ENCODE data around the gene CWC15. TPM values are rescaled to one million over a fixed set of nuclear protein-coding genes. Genes with fewer than 3 reads are reported as not detected.
"Not testable (repeated sequence)": the region's sequence is repeated elsewhere in the genome, so short reads cannot be mapped to it uniquely, and the experiment has no call there.

The CWC15 gene
- total RNA-seq, 1 donor from 2014 or later, result 57.9 TPM

DNA sequence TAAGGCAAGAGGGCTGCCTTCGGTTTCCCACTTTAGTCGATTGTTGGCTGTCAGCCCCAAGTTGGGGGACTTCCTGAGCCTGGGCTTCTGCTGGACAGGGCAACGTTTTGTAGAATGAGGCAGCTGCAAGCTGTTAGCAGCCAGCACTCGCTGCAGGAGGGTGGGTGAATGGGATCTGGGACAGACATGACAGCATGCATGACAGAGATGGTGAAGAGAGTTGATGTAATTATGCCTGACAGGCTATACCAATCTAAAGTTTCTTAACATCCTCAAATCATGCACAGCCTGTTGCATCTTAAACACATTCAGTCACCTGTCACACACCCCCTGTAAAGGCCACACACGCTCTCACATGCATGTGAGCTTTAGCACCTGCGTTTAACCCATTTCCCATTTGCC is 49.2 kb downstream of the CWC15 start:
- TF ChIP-seq, protein P1, sequence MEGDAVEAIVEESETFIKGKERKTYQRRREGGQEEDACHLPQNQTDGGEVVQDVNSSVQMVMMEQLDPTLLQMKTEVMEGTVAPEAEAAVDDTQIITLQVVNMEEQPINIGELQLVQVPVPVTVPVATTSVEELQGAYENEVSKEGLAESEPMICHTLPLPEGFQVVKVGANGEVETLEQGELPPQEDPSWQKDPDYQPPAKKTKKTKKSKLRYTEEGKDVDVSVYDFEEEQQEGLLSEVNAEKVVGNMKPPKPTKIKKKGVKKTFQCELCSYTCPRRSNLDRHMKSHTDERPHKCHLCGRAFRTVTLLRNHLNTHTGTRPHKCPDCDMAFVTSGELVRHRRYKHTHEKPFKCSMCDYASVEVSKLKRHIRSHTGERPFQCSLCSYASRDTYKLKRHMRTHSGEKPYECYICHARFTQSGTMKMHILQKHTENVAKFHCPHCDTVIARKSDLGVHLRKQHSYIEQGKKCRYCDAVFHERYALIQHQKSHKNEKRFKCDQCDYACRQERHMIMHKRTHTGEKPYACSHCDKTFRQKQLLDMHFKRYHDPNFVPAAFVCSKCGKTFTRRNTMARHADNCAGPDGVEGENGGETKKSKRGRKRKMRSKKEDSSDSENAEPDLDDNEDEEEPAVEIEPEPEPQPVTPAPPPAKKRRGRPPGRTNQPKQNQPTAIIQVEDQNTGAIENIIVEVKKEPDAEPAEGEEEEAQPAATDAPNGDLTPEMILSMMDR (IDR thresholded peaks at IDR 0.05), result no peak
- intact Hi-C loops (cut with DNase I), result no loop called here
- H3K9me3 ChIP-seq, result no peaks in the 10 kb centered on the region
- no peaks in the 10 kb centered on the region for H3K36me3 ChIP-seq
- H3K4me1 ChIP-seq, result peaks cover 49% of the 10 kb centered on the region
- ATAC-seq, result no peak
- peak overlapping the region; percentile 5 for H3K27ac ChIP-seq
- no peak overlapping the region for H3K4me3 ChIP-seq
- no peaks in the 10 kb centered on the region for H3K27me3 ChIP-seq (ENCODE audit: low read depth)
- DNase-seq, result no peak

DNA sequence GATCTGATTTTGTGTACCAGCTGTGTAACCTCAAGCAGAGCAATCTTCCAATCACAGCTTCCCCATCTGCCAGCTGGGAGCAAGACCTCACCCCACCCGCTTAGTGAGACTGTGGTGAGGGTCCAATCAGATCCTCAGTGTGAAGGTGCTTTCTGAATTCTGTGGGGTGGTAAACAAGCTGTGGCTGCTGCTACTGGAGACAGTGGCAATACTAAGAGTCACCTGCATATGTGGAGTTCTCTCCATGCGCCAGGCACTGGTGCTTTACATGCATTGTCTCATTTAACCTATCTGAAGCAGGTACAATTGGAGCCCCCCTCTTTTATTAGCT is 50.4 kb downstream of the CWC15 start:
- Histone ChIP-seq H3K27ac (no peak overlapping the region), H3K9me3 (no peaks in the 10 kb centered on the region), H3K36me3 (no peaks in the 10 kb centered on the region), H3K27me3 (ENCODE audit: low read depth) (no peaks in the 10 kb centered on the region), H3K4me3 (no peak overlapping the region), H3K4me1 (peaks cover 41% of the 10 kb centered on the region)
- TF ChIP-seq, protein P1 (IDR thresholded peaks at IDR 0.05), result no peak
- no peak for DNase-seq
- intact Hi-C loops (cut with DNase I), result no loop called here
- no peak for ATAC-seq

DNA sequence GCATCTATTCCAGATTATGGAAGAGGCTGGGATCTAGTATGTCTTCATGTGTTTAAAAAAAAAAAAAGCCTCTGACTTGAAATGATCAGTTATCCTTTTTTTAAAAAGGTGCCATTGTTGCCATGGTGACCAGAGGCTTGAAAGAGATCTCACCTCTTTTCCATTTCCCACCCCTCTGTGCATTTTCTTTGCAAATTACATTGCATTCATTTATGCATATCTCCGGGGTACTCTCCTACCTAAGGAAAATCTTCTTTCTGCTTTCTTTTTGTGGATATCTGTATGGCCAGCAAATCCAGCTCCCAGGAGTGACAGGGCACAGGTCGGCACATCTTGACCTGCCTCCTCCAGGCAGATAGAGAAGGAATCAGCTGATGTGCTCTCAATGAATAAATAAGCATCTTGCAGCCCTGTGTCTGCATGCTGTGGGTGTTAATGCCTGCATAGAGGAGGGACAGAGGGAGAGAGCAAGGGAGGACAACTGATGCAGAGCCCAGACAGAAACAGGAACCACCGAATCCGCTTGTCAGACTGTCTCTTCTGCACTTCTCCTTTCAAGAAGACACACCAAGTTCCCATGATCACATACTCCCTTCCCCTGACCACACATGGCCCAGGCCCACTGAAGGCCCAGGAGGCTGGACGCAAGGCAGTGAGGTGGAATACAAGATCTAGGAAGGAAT is 50.9 kb downstream of the CWC15 start:
- Histone ChIP-seq H3K36me3 (no peaks in the 10 kb centered on the region), H3K27ac (no peak overlapping the region), H3K4me3 (no peak overlapping the region), H3K9me3 (no peaks in the 10 kb centered on the region), H3K4me1 (peaks cover 36% of the 10 kb centered on the region), H3K27me3 (ENCODE audit: low read depth) (no peaks in the 10 kb centered on the region)
- no peak for DNase-seq
- intact Hi-C loops (cut with DNase I), result no loop called here
- TF ChIP-seq, protein P1 (IDR thresholded peaks at IDR 0.05), result no peak
- ATAC-seq, result peak in 1 of 2 donors; percentile 52

DNA sequence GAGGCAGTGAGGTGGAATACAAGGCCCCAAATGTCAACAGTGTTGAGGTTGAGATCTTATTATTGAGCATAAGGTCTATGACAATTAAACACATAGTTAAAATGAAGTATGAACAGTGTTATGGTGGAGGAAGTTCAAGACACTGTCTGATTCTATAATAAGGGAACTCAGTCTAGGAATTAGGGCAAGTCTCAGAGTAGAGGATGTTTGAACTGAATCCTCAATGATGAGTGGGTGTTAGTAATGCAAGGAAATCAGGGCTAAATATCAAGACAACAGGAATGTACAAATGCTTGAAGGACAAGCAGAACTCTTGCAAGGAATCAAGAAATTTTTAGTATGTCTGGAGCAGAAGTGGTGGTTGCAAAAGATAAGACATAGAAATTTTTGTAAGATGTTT is 53.0 kb downstream of the CWC15 start:
- H3K9me3 ChIP-seq, result no peaks in the 10 kb centered on the region
- no peak overlapping the region for H3K4me3 ChIP-seq
- H3K27me3 ChIP-seq (ENCODE audit: low read depth), result no peaks in the 10 kb centered on the region
- DNase-seq (no peak), ATAC-seq (no peak)
- no peaks in the 10 kb centered on the region for H3K36me3 ChIP-seq
- TF ChIP-seq, protein P1 (IDR thresholded peaks at IDR 0.05), result no peak
- peaks cover 16% of the 10 kb centered on the region for H3K4me1 ChIP-seq
- no peak overlapping the region for H3K27ac ChIP-seq
- intact Hi-C loops (cut with DNase I), result no loop called here

DNA sequence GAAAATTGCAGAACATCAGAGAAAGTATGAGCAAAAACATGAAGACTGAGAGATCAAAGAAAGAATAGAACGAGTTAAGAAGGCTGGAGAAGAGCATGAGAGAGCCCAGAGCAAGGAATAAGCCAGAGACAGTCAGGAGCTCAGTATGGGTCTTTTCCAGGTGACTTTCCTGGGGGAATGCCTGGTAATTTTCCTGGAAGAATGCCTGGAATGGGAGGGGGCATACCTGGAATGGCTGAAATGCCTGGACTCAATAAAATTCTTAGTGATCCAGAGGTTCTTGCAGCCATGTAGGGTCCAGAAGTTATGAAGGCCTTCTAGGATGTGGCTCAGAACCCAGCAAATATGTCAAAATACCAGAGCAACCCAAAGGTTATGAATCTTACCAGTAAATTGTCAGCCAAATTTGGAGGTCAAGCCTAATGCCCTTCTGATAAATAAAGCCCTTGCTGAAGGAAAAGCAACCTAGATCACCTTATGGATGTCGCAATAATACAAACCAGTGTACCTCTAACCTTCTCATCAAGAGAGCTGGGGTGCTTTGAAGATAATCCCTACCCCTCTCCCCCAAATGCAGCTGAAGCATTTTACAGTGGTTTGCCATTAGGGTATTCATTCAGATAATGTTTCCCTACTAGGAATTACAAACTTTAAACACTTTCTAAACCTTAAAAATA is 59.5 kb downstream of the CWC15 start:
- H3K4me1 ChIP-seq; intact Hi-C loops (cut with DNase I); H3K36me3 ChIP-seq: not testable (repeated sequence)

GRCh38 chr11:94912806-94913205 is 60.5 kb downstream of the CWC15 start:
- no peaks in the 10 kb centered on the region for H3K36me3 ChIP-seq
- intact Hi-C loops (cut with DNase I), result no loop called here
- DNase-seq (no peak), ATAC-seq (no peak)
- TF ChIP-seq, protein P1 (IDR thresholded peaks at IDR 0.05), result no peak
- no peak overlapping the region for H3K4me3 ChIP-seq
- no peaks in the 10 kb centered on the region for H3K4me1 ChIP-seq
- H3K9me3 ChIP-seq, result no peaks in the 10 kb centered on the region
- H3K27ac ChIP-seq, result no peak overlapping the region
- H3K27me3 ChIP-seq (ENCODE audit: low read depth), result no peaks in the 10 kb centered on the region

More for the DNA sequence above, 59.5 kb downstream of the CWC15 start:
- not testable (repeated sequence) for H3K27ac ChIP-seq; H3K4me3 ChIP-seq; H3K27me3 ChIP-seq (ENCODE audit: low read depth); ATAC-seq; H3K9me3 ChIP-seq; DNase-seq
